Measurements from ENCODE around the gene CDC42SE1. TPM values are rescaled to one million over a fixed set of nuclear protein-coding genes. Genes with fewer than 3 reads are reported as not detected.

The CDC42SE1 gene
- total and polyA plus RNA-seq, 9 donors = 42.6 to 68.4 (median 53.5) TPM

DNA sequence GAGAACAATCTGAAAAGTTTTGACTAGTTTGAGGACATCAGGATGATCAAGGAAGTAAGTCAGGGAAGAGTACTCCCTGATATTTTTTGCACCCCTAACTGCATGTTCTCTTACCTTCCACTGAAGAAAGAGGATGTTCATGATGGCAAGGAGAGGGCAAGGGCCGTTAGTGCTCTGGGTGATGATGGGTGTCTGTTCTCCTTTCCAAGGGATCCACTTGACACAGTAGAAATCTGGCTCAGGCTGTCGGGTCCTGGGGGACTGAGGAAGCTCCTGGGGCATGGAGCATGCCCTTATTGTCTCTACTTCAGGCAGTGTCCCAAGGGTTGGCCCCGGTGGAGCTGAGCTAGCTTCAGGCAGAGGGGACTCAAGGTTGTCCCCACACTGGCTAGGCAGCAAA lies 57.4 kb downstream of the CDC42SE1 start:
- H3K9me3 ChIP-seq (replicated peaks; ENCODE audit: control insufficient read depth, low read depth, low read length) = no peaks in the 10 kb centered on the region
- H3K27ac ChIP-seq (ENCODE audit: low read length) = no peak overlapping the region
- no peak overlapping the region for H3K4me3 ChIP-seq (ENCODE audit: low read length)
- 79% methylated on average over 3 of the region's 3 CpGs for WGBS (ENCODE audit: insufficient coverage)
- DNase-seq = no peak
- H3K36me3 ChIP-seq (ENCODE audit: control insufficient read depth, insufficient read depth, low read length) = peaks cover 48% of the 10 kb centered on the region
- no peaks in the 10 kb centered on the region for H3K27me3 ChIP-seq (ENCODE audit: control insufficient read depth, insufficient read depth, low read length)
- peaks cover 28% of the 10 kb centered on the region for H3K4me1 ChIP-seq (ENCODE audit: control insufficient read depth, insufficient read depth, low read length)

- H3K4me1 ChIP-seq (ENCODE audit: control insufficient read depth, insufficient read depth, low read length) = peaks cover 24% of the 10 kb centered on the region
- no peaks in the 10 kb centered on the region for H3K27me3 ChIP-seq (ENCODE audit: control insufficient read depth, insufficient read depth, low read length)
- no peak overlapping the region for H3K4me3 ChIP-seq (ENCODE audit: low read length)
- no peak overlapping the region for H3K27ac ChIP-seq (ENCODE audit: low read length)
- no peaks in the 10 kb centered on the region for H3K9me3 ChIP-seq (replicated peaks; ENCODE audit: control insufficient read depth, low read depth, low read length)
- 73% methylated on average over 3 of the region's 4 CpGs for whole genome bisulfite sequencing (ENCODE audit: insufficient coverage)
- peaks cover 52% of the 10 kb centered on the region for H3K36me3 ChIP-seq (ENCODE audit: control insufficient read depth, insufficient read depth, low read length)
- DNase-seq = no peak
Observed at GRCh38 chr1:151001602-151002001, 57.8 kb downstream of the CDC42SE1 start.

Other genes starting within 250 kb of the CDC42SE1 start
- gene ARNT, start 183.0 kb downstream of the CDC42SE1 start, total RNA-seq = 30.9 TPM
- 10 to 100 TPM; 30.2 to 44.1 (median 33.1) TPM for gene ARNT, start 183.0 kb downstream of the CDC42SE1 start, polyA plus RNA-seq (ENCODE audit: insufficient read depth in 1 of 8, insufficient read length in 8 of 8, low replicate concordance in 1 of 8)
- gene CTXND2, start 172.5 kb downstream of the CDC42SE1 start, total RNA-seq = not detected
- gene CTXND2, start 172.5 kb downstream of the CDC42SE1 start, polyA plus RNA-seq (ENCODE audit: insufficient read depth in 1 of 8, insufficient read length in 8 of 8, low replicate concordance in 1 of 8) = not detected
- gene SETDB1, start 133.3 kb downstream of the CDC42SE1 start, total RNA-seq = 40.6 TPM
- gene SETDB1, start 133.3 kb downstream of the CDC42SE1 start, polyA plus RNA-seq (ENCODE audit: insufficient read depth in 1 of 8, insufficient read length in 8 of 8, low replicate concordance in 1 of 8) = 10 to 100 TPM; 31.5 to 41.5 (median 36.3) TPM
- gene CERS2, start 84.8 kb downstream of the CDC42SE1 start, total RNA-seq = 47.3 TPM
- gene CERS2, start 84.8 kb downstream of the CDC42SE1 start, polyA plus RNA-seq (ENCODE audit: insufficient read depth in 1 of 8, insufficient read length in 8 of 8, low replicate concordance in 1 of 8) = 100 to 1,000 TPM in 2 of 8 donors, 10 to 100 TPM in 6; 62.3 to 111 (median 84.0) TPM
- 0.04 TPM for gene ANXA9, start 77.3 kb downstream of the CDC42SE1 start, total RNA-seq
- gene ANXA9, start 77.3 kb downstream of the CDC42SE1 start, polyA plus RNA-seq (ENCODE audit: insufficient read depth in 1 of 8, insufficient read length in 8 of 8, low replicate concordance in 1 of 8) = 1 to 10 TPM; 2.1 to 3.5 (median 2.5) TPM
- gene MINDY1, start 52.7 kb downstream of the CDC42SE1 start, total RNA-seq = 15.7 TPM
- gene MINDY1, start 52.7 kb downstream of the CDC42SE1 start, polyA plus RNA-seq (ENCODE audit: insufficient read depth in 1 of 8, insufficient read length in 8 of 8, low replicate concordance in 1 of 8) = 10 to 100 TPM; 15.8 to 20.4 (median 17.0) TPM
- gene PRUNE1, start 51.2 kb downstream of the CDC42SE1 start, total RNA-seq = 19.3 TPM
- gene PRUNE1, start 51.2 kb downstream of the CDC42SE1 start, polyA plus RNA-seq (ENCODE audit: insufficient read depth in 1 of 8, insufficient read length in 8 of 8, low replicate concordance in 1 of 8) = 10 to 100 TPM; 23.4 to 29.8 (median 25.6) TPM
- gene BNIPL, start 23.0 kb downstream of the CDC42SE1 start, total RNA-seq = 0.53 TPM
- gene BNIPL, start 23.0 kb downstream of the CDC42SE1 start, polyA plus RNA-seq (ENCODE audit: insufficient read depth in 1 of 8, insufficient read length in 8 of 8, low replicate concordance in 1 of 8) = 1 to 10 TPM in 3 of 8 donors, under 1 TPM in 5; 0.22 to 5.1 (median 0.69) TPM
- gene C1orf56, start 11.9 kb downstream of the CDC42SE1 start, total RNA-seq = 2.6 TPM
- 1 to 10 TPM; 4.7 to 8.6 (median 5.9) TPM for gene C1orf56, start 11.9 kb downstream of the CDC42SE1 start, polyA plus RNA-seq (ENCODE audit: insufficient read depth in 1 of 8, insufficient read length in 8 of 8, low replicate concordance in 1 of 8)
- gene MLLT11, start 775 bp upstream of the CDC42SE1 start, total RNA-seq = 5.5 TPM
- gene MLLT11, start 775 bp upstream of the CDC42SE1 start, polyA plus RNA-seq (ENCODE audit: insufficient read depth in 1 of 8, insufficient read length in 8 of 8, low replicate concordance in 1 of 8) = 10 to 100 TPM; 11.0 to 20.1 (median 15.2) TPM
- 8.2 TPM for gene GABPB2, start 11.1 kb upstream of the CDC42SE1 start, total RNA-seq
- 1 to 10 TPM; 3.7 to 6.3 (median 4.8) TPM for gene GABPB2, start 11.1 kb upstream of the CDC42SE1 start, polyA plus RNA-seq (ENCODE audit: insufficient read depth in 1 of 8, insufficient read length in 8 of 8, low replicate concordance in 1 of 8)
- gene SEMA6C, start 87.0 kb upstream of the CDC42SE1 start, total RNA-seq = 33.4 TPM
- 100 to 1,000 TPM in 1 of 8 donors, 10 to 100 TPM in 7; 56.3 to 112 (median 88.1) TPM for gene SEMA6C, start 87.0 kb upstream of the CDC42SE1 start, polyA plus RNA-seq (ENCODE audit: insufficient read depth in 1 of 8, insufficient read length in 8 of 8, low replicate concordance in 1 of 8)
- gene TNFAIP8L2, start 97.0 kb upstream of the CDC42SE1 start, total RNA-seq = 3.0 TPM
- 1 to 10 TPM; 1.5 to 2.5 (median 2.1) TPM for gene TNFAIP8L2, start 97.0 kb upstream of the CDC42SE1 start, polyA plus RNA-seq (ENCODE audit: insufficient read depth in 1 of 8, insufficient read length in 8 of 8, low replicate concordance in 1 of 8)
- 14.1 TPM for gene LYSMD1, start 106.3 kb upstream of the CDC42SE1 start, total RNA-seq
- 10 to 100 TPM; 10.2 to 12.9 (median 11.6) TPM for gene LYSMD1, start 106.3 kb upstream of the CDC42SE1 start, polyA plus RNA-seq (ENCODE audit: insufficient read depth in 1 of 8, insufficient read length in 8 of 8, low replicate concordance in 1 of 8)
- gene SCNM1, start 106.5 kb upstream of the CDC42SE1 start, total RNA-seq = 53.6 TPM
- gene SCNM1, start 106.5 kb upstream of the CDC42SE1 start, polyA plus RNA-seq (ENCODE audit: insufficient read depth in 1 of 8, insufficient read length in 8 of 8, low replicate concordance in 1 of 8) = 10 to 100 TPM; 32.9 to 42.8 (median 36.7) TPM
- gene TMOD4, start 116.4 kb upstream of the CDC42SE1 start, total RNA-seq = 15.2 TPM
- gene TMOD4, start 116.4 kb upstream of the CDC42SE1 start, polyA plus RNA-seq (ENCODE audit: insufficient read depth in 1 of 8, insufficient read length in 8 of 8, low replicate concordance in 1 of 8) = 10 to 100 TPM; 15.4 to 38.4 (median 22.6) TPM
- 45.0 TPM for gene VPS72, start 130.6 kb upstream of the CDC42SE1 start, total RNA-seq
- 10 to 100 TPM; 44.2 to 59.9 (median 52.8) TPM for gene VPS72, start 130.6 kb upstream of the CDC42SE1 start, polyA plus RNA-seq (ENCODE audit: insufficient read depth in 1 of 8, insufficient read length in 8 of 8, low replicate concordance in 1 of 8)
- gene PIP5K1A, start 138.9 kb upstream of the CDC42SE1 start, total RNA-seq = 27.1 TPM
- 10 to 100 TPM; 35.0 to 46.0 (median 38.3) TPM for gene PIP5K1A, start 138.9 kb upstream of the CDC42SE1 start, polyA plus RNA-seq (ENCODE audit: insufficient read depth in 1 of 8, insufficient read length in 8 of 8, low replicate concordance in 1 of 8)
- 183 TPM for gene PSMD4, start 195.1 kb upstream of the CDC42SE1 start, total RNA-seq
- 100 to 1,000 TPM; 122 to 141 (median 128) TPM for gene PSMD4, start 195.1 kb upstream of the CDC42SE1 start, polyA plus RNA-seq (ENCODE audit: insufficient read depth in 1 of 8, insufficient read length in 8 of 8, low replicate concordance in 1 of 8)
- 8.5 TPM for gene ZNF687, start 222.7 kb upstream of the CDC42SE1 start, total RNA-seq
- gene ZNF687, start 222.7 kb upstream of the CDC42SE1 start, polyA plus RNA-seq (ENCODE audit: insufficient read depth in 1 of 8, insufficient read length in 8 of 8, low replicate concordance in 1 of 8) = 10 to 100 TPM; 11.1 to 14.8 (median 13.7) TPM

Measured in muscle of leg (tissue), 11 donors.